HAP-1 (cell line): ENCODE results near the gene ME2.
A peak's percentile ranks its signal among the peaks of the same experiment; 100 is the strongest.
"Not testable (repeated sequence)": the region's sequence is repeated elsewhere in the genome, so short reads cannot be mapped to it uniquely, and the experiment has no call there.

Source experiments
- DNase-seq, 2 experiments: peaks; one replicate each; pipeline ENCODE4 v3.0.0-alpha.2; 2016 to 2020; ENCODE audit warnings: low spot score in 2 of 2
- H3K27me3 ChIP-seq: fragments of 250-450 bp; sonication (Bioruptor Pico); 2 replicates; pipeline ENCODE4 v1.5.1; 2020; ENCODE audit warnings: low read depth, mild to moderate bottlenecking, moderate library complexity
- H3K36me3 ChIP-seq: fragments of 250-450 bp; sonication (Bioruptor Pico); replicated peaks from 2 replicates; pipeline ENCODE4 v1.5.1; 2020; ENCODE audit warnings: mild to moderate bottlenecking
- H3K4me1 ChIP-seq: fragments of 250-450 bp; sonication (Bioruptor Pico); 2 replicates; pipeline ENCODE4 v1.5.1; 2020; ENCODE audit warnings: mild to moderate bottlenecking
- H3K4me3 ChIP-seq: fragments of 250-450 bp; sonication (Bioruptor Pico); 2 replicates; pipeline ENCODE4 v1.5.1; 2020; ENCODE audit warnings: mild to moderate bottlenecking, moderate library complexity
- H3K9me3 ChIP-seq: fragments of 250-450 bp; sonication (Bioruptor Pico); 2 replicates; pipeline ENCODE4 v1.5.1; 2020; ENCODE audit warnings: mild to moderate bottlenecking, moderate library complexity
- in situ Hi-C: fragments of 300-500 bp; cut with MboI; formaldehyde crosslinking; loops from 3 replicates; pipeline ENCODE4 v1.14.3; 2020; ENCODE audit warnings: low sequenced_read_pairs, inconsistent platforms, mixed read lengths

The ME2 gene

DNA sequence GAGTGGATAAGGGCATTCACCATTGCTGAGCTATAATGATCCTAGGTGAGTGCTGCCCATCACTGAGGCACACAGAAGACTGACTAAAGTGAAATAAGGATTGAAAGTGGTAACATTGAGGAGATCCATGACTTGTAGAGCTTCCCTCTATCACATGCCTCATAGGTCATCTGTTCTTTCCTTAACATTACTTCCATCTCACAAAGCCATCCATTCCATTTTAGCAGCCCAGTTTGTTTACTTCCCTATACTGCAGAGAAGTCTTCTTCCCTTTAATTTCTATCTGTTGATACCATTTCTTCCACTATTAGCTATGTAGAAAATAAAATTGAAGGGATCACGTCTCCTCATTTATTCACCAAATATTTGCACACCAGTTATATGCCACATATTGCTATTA is 32.1 kb downstream of the ME2 start:
- Histone ChIP-seq H3K27me3 (no peaks in the 10 kb centered on the region), H3K4me1 (peaks cover 10% of the 10 kb centered on the region), H3K36me3 (peaks cover 34% of the 10 kb centered on the region), H3K4me3 (no peak overlapping the region), H3K9me3 (0 out of 2 replicates have a peak, but pooled peaks cover 5% of the 10 kb centered on the region)
- in situ Hi-C loops: no loop called here
- DNase-seq: no peak

DNA sequence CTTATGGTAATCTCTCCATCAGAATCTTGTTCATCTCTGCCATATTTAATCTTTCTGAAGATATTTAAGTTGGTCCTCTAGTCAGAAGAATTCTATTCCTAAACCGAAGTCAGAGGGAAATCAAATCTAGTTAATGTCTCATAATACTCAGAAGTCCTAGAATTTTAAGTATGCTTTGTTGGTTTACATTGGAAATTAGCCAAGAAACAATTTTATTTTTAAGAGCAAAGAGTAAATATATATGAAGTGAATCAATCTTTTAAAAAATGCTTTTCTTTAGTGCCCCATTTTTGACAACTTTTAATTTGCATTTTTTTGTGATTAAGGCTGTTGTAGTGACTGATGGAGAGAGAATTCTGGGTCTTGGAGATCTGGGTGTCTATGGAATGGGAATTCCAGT is 38.1 kb downstream of the ME2 start:
- Histone ChIP-seq H3K36me3 (peaks cover 20% of the 10 kb centered on the region), H3K4me3 (no peak overlapping the region), H3K4me1 (peaks cover 11% of the 10 kb centered on the region), H3K27me3 (no peaks in the 10 kb centered on the region), H3K9me3 (no peaks in the 10 kb centered on the region)
- no peak for DNase-seq
- in situ Hi-C loops: no loop called here

DNA sequence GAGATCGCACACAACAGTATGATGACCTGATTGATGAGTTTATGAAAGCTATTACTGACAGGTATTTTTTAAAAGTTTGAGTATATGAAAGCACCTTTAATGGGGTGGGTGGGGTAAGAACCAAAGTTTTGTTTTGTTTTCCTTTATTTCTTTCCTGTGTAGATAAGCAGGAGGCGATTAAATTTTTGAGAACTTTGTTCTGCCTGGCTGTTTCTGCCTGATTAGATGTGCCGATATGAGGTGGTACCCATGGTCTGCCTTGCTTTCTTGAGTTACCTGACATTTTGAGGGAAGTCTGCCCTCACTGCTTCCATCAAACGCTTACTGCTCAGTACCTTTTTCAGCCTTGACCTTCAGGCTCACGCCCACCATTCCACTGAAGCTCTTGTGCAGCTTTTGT is 39.2 kb downstream of the ME2 start:
- Histone ChIP-seq H3K4me3 (no peak overlapping the region), H3K4me1 (peaks cover 11% of the 10 kb centered on the region), H3K27me3 (no peaks in the 10 kb centered on the region), H3K9me3 (no peaks in the 10 kb centered on the region), H3K36me3 (peaks cover 24% of the 10 kb centered on the region)
- in situ Hi-C loops: no loop called here
- DNase-seq: no peak

DNA sequence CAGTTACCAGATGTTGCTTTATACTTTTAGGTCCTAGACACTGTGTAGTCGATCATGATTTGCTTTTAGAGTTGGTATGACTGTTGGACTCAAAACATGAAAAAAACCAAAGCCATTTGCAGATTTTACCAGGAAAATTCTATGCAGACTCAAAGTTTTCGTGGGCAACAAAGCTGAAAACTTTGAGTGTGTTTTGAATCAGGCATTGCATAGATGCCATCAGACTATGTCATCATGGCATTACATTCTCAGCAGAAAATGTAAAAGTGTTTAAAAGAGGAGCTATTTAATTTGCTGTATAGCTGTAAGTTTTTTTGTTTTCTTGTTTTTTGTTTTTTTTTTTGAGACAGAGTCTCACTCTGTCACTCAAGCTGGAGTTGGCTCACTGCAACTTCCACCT is 45.5 kb downstream of the ME2 start:
- in situ Hi-C loops: no loop called here
- Histone ChIP-seq H3K27me3 (no peaks in the 10 kb centered on the region), H3K9me3 (no peaks in the 10 kb centered on the region; the same call in 1 of the 2 replicates), H3K4me3 (no peak overlapping the region), H3K4me1 (no peaks in the 10 kb centered on the region), H3K36me3 (peaks cover 42% of the 10 kb centered on the region)
- no peak for DNase-seq

DNA sequence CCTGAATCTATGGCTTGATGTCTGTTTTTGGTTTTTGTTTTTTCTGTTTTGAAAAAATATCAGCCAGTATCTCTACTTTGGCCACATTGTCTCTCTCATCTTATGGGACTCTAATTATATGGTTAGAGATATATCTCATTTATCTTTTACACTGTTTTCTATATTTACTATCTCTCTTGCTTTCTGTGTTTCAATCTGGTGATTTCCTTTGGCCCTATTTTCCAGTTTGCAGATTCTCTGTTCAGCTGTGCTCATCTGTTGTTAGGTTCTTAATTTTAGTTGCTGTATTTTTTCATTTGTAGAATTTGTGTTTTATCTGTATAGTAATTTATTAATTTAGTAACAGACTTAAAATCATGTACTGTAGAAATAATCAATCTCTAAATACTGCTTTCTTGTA is 47.6 kb downstream of the ME2 start:
- H3K36me3 ChIP-seq: peaks cover 37% of the 10 kb centered on the region

DNA sequence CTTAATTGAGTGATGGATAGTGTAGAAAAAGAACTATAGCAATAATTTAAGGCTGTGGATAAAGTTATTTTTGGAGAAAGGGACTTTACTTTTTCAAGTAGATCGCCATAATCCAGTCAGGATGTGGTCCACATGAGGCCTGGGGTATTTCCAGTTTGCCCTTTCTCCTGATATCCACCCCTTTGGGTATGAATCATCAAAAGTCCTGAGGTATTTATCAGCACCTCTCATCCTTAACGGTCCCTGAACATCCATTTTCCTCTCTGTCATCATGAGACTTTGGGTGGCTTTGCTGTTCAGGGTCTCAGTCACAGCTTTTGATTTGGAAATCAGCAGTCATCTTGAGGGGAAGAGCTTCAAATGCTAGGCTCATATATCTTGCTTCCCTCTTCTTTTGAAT is 49.6 kb downstream of the ME2 start:
- Histone ChIP-seq H3K36me3 (peaks cover 29% of the 10 kb centered on the region), H3K9me3 (no peaks in the 10 kb centered on the region; the same call in 1 of the 2 replicates), H3K27me3 (no peaks in the 10 kb centered on the region), H3K4me3 (no peak overlapping the region), H3K4me1 (no peaks in the 10 kb centered on the region)
- DNase-seq: no peak
- in situ Hi-C loops: no loop called here

More for the DNA sequence above, 47.6 kb downstream of the ME2 start:
- Histone ChIP-seq H3K9me3 (no peaks in the 10 kb centered on the region; the same call in 1 of the 2 replicates), H3K4me3 (no peak overlapping the region), H3K27me3 (no peaks in the 10 kb centered on the region), H3K4me1 (no peaks in the 10 kb centered on the region)
- in situ Hi-C loops: no loop called here
- DNase-seq: no peak

DNA sequence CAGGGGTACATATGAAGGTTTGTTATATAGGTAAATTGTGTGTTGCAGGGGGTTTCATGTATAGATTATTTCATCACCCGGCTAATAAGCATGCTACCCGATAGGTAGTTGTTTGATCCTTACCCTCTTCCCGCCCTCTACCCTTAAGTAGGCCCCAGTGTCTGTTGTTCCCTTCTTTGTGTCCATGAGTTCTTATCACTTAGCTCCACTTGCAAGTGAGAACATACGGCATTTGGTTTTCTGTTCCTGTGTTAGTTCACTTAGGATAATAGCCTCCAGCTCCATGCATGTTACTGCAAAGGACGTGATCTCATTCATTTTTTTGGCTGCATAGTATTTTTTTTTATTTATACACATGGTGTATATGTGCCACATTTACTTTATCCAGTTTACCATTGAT is 54.8 kb downstream of the ME2 start:
- Histone ChIP-seq H3K4me1 (peaks cover 5% of the 10 kb centered on the region; the same call in 1 of the 2 replicates), H3K9me3 (no peaks in the 10 kb centered on the region)
- in situ Hi-C loops: loop anchor here (10.0 kb wide), 1 partner anchor 61 kb away; no protein-coding TSS in a partner anchor

DNA sequence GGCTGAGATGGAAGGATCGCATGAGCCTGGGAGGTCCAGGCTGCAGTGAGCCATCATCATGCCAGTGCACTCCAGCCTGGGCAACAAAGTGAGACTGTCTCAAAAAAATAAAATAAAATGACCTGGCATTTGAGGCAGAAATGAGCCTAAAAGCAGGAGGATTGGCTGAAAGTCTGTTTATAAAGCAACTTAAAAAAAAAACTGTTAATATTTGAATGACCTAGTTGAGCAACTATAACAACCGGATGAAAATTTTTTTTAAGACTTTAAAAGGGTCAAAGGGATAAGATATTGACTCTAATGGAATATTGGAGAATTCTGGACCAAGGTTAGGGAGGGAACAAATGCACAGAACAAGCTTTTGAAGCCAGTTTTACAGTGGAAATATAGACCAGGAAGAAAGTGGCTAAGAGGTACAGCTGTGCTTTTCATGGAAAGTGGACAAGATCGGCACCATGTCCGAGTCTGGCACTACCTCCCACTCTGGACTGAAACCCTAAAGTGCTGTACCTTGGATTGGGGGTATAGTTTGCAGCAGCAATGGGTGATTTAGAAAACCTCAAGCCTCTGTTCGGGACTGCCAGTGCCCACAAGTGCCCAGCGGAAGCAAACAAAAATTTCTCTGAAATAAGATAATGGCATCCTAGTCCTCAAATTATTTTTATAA is 55.8 kb downstream of the ME2 start:
- in situ Hi-C loops: loop anchor here (10.0 kb wide), 1 partner anchor 60 kb away; no protein-coding TSS in a partner anchor

More for the DNA sequence above, 54.8 kb downstream of the ME2 start:
- no peak for DNase-seq
- Histone ChIP-seq H3K4me3 (no peak overlapping the region), H3K27me3 (no peaks in the 10 kb centered on the region), H3K36me3 (peaks cover 3% of the 10 kb centered on the region; the same call in 1 of the 2 replicates)

DNA sequence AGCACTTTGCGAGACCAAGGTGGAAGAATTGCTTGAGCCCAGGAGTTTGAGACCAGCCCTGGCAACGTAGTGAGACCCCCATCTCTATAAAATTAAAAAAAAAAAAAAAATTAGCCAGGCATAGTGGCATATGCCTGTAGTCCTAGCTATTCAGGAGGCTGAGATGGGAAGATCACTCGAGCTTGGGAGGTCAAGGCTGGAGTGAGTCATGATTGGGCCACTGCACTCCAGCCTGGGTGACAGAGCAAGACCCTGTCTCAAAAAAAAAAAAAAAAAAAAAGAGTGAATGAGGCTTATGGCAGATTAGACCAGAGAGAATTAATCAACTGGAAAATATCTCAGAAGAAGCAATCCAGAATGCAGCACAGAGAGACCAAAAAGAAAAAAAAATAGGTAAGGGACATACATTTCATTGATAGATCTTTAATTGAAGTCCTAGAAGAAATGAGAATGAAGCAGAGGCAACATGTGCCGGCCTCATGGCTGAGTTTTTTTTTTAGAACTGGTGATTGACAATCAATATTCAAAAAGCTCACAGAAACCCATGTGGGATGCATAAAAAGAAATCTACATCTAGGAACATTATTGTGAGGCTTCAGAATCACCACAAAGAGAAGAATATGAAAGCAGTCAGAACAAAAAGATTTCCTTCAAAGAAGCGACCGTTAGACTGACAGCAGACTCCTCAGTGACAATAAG is 56.7 kb downstream of the ME2 start:
- Histone ChIP-seq H3K4me3 (no peak overlapping the region), H3K36me3 (peaks cover 11% of the 10 kb centered on the region), H3K4me1 (peaks cover 5% of the 10 kb centered on the region; the same call in 1 of the 2 replicates), H3K27me3 (no peaks in the 10 kb centered on the region), H3K9me3 (no peaks in the 10 kb centered on the region)
- peak in 1 of 2 experiments; percentile 31 for DNase-seq
- in situ Hi-C loops: loop anchor here (10.0 kb wide), 1 partner anchor 59 kb away; no protein-coding TSS in a partner anchor

More for the DNA sequence above, 55.8 kb downstream of the ME2 start:
- Histone ChIP-seq H3K4me1 (peaks cover 5% of the 10 kb centered on the region; the same call in 1 of the 2 replicates), H3K4me3 (no peak overlapping the region), H3K27me3 (no peaks in the 10 kb centered on the region), H3K9me3 (no peaks in the 10 kb centered on the region), H3K36me3 (peaks cover 3% of the 10 kb centered on the region; the same call in 1 of the 2 replicates)
- no peak for DNase-seq

DNA sequence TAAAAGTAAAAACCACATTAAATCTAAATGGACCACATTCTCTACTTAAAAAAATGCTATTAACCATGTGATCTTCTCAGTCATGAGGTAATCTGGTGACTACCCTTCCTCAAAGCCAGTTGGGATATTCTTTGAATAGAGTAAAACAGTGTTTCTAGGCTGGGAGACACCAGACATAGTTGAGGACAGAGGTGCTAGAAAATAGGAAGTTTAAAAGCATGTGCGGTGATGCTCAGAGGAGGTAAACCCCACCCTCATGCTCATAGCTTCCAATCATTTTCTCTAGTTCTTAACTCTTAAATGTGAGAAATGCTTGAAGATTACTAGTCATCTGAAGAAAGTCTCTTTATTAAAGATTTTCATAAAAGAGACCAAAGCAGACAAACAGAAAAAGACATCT is 58.3 kb downstream of the ME2 start:
- DNase-seq: no peak
- no peaks in the 10 kb centered on the region for H3K27me3 ChIP-seq
- H3K4me3 ChIP-seq: no peak overlapping the region
- H3K4me1 ChIP-seq: peaks cover 5% of the 10 kb centered on the region; the same call in 1 of the 2 replicates
- peaks cover 11% of the 10 kb centered on the region for H3K36me3 ChIP-seq
- in situ Hi-C loops: loop anchor here (10.0 kb wide), 1 partner anchor 58 kb away; no protein-coding TSS in a partner anchor
- H3K9me3 ChIP-seq: no peaks in the 10 kb centered on the region

DNA sequence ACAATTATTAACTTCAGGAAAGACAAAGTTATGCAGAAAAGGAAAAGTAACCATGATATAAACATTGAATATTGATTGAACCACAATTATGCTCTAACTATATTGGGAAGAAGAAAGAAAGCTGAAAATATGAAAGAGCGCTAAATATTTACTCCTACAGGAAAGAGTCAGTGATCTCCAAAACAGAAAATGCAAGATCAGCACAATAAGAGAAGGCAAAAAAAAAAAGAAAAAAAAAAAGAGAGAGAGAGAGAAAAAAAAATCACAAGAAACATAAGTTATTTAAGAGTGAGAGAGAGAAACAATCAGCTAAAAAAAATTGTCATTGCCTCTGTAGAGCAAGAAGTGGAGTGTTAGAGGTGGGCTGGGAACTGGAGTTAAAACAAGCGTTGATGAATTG is 60.0 kb downstream of the ME2 start:
- Histone ChIP-seq H3K9me3 (no peaks in the 10 kb centered on the region), H3K4me1 (peaks cover 5% of the 10 kb centered on the region; the same call in 1 of the 2 replicates), H3K27me3 (no peaks in the 10 kb centered on the region), H3K36me3 (peaks cover 11% of the 10 kb centered on the region), H3K4me3 (no peak overlapping the region)
- in situ Hi-C loops: loop anchor here (10.0 kb wide), 1 partner anchor 56 kb away; no protein-coding TSS in a partner anchor
- DNase-seq: no peak

DNA sequence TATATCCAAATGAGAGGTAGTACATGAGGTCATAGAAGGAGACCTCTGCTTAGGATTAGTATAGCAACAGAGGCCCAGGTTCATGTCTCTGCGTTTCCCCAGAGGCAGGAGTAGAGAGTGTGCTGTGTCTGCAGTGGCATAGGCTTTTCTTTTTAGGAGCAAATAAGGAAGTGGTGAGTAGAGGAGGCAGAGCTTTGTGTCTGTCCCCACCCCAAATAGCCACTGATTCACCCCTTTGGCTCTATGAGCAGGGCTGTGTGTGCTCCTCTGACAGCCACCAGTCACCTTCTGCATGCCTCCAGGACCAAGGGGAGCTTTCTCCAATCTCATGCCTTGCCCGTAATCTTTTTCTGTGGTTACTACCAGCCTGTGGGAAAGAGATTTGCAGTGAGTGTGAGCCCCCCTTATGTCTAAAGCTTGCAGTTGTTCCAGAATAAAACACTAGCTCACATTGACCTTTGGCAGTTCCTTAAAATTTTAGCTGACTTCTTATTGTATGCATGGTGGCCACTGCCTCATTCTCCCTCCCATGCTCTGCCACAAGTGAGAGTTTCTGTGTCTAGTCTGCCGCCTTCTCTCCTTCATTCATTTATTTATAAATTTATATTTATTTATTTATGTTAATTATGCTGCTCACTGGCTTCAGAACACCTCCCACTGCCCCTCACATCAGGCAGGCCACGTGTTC is 65.5 kb downstream of the ME2 start:
- Histone ChIP-seq H3K4me3 (no peak overlapping the region), H3K27me3 (no peaks in the 10 kb centered on the region), H3K4me1 (no peaks in the 10 kb centered on the region), H3K9me3 (no peaks in the 10 kb centered on the region), H3K36me3 (peaks cover 8% of the 10 kb centered on the region)
- no peak for DNase-seq
- in situ Hi-C loops: no loop called here

DNA sequence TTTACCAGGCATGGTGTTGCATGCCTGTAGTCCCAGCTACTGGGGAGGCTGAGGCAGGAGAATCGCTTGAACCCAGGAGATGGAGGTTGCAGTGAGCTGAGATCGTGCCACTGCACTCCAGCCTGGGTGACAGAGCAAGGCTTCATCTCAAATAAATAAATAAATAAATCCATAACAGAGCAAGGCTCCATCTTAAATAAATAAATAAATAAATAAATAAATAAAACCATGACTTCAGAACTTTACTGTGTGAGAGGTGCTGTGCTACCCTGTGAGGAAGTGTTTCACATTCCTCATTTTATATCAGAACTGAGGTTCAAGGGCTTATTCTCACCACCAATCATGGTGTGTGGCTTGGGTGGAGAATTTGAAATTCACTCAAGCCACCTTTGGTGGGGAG is 67.0 kb downstream of the ME2 start:
- H3K4me3 ChIP-seq, DNase-seq, H3K9me3 ChIP-seq, in situ Hi-C loops, H3K4me1 ChIP-seq, H3K36me3 ChIP-seq, H3K27me3 ChIP-seq: not testable (repeated sequence)
